Chondrocyte (in vitro differentiated cells): ENCODE results near the gene SUMO3. TPM values are rescaled to one million over a fixed set of nuclear protein-coding genes. Genes with fewer than 3 reads are reported as not detected.

ENCODE experiments used
- DNase-seq: peaks from one replicate; pipeline ENCODE4 v3.0.0; 2021; ENCODE audit warnings: mixed read lengths, low spot score
- H3K27ac Mint-ChIP-seq: one replicate; pipeline ENCODE4 v1.8.0; 2021; ENCODE audit warnings: mild to moderate bottlenecking, moderate library complexity, mixed read lengths; ENCODE audit not compliant: unreplicated experiment
- H3K27me3 Mint-ChIP-seq: 2 replicates; pipeline ENCODE4 v1.8.0; 2021; ENCODE audit warnings: low read depth, mixed read lengths
- H3K36me3 Mint-ChIP-seq: 2 replicates; pipeline ENCODE4 v1.8.0; 2021; ENCODE audit warnings: low read depth, mixed read lengths
- H3K4me1 Mint-ChIP-seq: 2 replicates; pipeline ENCODE4 v1.8.0; 2021; ENCODE audit warnings: low read depth, mild to moderate bottlenecking, mixed read lengths
- H3K4me3 Mint-ChIP-seq: one replicate; pipeline ENCODE4 v1.8.0; 2021; ENCODE audit warnings: mild to moderate bottlenecking, moderate library complexity, mixed read lengths; ENCODE audit not compliant: unreplicated experiment
- H3K9me3 Mint-ChIP-seq: 2 replicates; pipeline ENCODE4 v1.8.0; 2021; ENCODE audit warnings: low read depth, mixed read lengths
- total RNA-seq: library from RNA; stranded (reverse); gene quantifications from 3 replicates; pipeline ENCODE4 v1.2.1, GENCODE V29; 2021
- TF ChIP-seq, protein P1 (sequence below): fragments of 200-600 bp; sonication (generic); IDR thresholded peaks from 2 replicates; pipeline ENCODE4 v1.5.0; 2021; ENCODE audit warnings: antibody characterized with exemption, mild to moderate bottlenecking, moderate library complexity

SUMO3 gene
- total RNA-seq, 1 donor from 2014 or later: 51.3 TPM

DNA sequence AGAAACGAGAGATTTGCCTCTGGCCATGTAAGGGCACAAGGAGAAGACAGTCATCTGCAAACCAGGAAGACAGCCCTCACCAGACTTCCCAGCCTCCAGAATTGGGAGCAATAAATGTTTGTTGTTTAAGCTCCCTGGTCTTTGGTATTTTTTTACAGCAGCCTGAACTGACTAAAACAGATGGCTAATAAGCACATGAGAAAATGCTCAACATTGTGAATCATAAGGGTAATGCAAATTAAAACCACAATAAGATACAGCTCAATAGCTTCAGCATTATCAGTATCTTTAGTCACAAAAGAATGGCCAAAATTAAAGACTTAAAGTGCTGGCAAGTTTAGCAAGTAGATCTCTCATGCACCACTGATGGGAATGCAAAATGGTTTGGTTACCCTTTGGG, 28.0 kb downstream of the SUMO3 start:
- Mint-ChIP-seq H3K4me3 (no peak overlapping the region), H3K9me3 (no peaks in the 10 kb centered on the region), H3K4me1 (peaks cover 18% of the 10 kb centered on the region), H3K36me3 (peaks cover 2% of the 10 kb centered on the region), H3K27ac (no peak overlapping the region), H3K27me3 (no peaks in the 10 kb centered on the region)
- DNase-seq: no peak
- TF ChIP-seq, protein P1, sequence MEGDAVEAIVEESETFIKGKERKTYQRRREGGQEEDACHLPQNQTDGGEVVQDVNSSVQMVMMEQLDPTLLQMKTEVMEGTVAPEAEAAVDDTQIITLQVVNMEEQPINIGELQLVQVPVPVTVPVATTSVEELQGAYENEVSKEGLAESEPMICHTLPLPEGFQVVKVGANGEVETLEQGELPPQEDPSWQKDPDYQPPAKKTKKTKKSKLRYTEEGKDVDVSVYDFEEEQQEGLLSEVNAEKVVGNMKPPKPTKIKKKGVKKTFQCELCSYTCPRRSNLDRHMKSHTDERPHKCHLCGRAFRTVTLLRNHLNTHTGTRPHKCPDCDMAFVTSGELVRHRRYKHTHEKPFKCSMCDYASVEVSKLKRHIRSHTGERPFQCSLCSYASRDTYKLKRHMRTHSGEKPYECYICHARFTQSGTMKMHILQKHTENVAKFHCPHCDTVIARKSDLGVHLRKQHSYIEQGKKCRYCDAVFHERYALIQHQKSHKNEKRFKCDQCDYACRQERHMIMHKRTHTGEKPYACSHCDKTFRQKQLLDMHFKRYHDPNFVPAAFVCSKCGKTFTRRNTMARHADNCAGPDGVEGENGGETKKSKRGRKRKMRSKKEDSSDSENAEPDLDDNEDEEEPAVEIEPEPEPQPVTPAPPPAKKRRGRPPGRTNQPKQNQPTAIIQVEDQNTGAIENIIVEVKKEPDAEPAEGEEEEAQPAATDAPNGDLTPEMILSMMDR: no peak

DNA sequence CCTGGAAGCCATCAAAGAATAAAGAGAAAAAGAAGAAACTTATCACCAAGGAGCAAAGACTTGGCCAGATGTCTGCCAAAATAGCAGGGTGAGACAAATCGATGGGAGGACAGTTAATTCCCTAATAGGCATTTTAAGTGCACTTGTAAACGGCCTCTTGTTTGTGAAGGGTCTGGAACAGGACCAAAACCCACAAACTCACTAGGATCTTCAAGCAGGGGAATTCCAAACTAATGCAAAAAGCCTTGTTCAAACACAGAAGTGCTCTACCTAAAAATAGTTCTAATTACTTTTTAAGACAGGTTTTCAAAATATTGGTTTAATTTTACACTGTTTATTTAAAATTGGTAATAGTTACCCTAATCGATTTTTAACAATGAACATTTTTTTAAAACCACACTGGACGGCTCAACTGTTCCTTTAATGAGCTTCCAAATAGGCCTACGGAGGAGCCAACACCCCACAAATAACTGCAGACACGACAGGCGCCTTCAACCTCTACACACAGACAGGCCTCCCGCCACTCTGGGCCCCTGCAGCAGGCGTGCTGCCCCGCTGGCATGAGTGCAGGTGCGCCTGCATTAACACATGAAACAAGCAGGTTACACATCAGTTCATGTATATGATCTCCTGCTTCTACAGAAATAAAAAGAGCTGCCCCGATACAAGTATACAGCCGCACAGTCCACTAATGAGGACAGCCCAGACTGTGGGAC, 32.1 kb downstream of the SUMO3 start:
- TF ChIP-seq, protein P1: no peak
- Mint-ChIP-seq H3K9me3 (no peaks in the 10 kb centered on the region), H3K27ac (no peak overlapping the region), H3K4me3 (no peak overlapping the region), H3K27me3 (no peaks in the 10 kb centered on the region), H3K36me3 (peaks cover 6% of the 10 kb centered on the region), H3K4me1 (peaks cover 10% of the 10 kb centered on the region)
- no peak for DNase-seq

DNA sequence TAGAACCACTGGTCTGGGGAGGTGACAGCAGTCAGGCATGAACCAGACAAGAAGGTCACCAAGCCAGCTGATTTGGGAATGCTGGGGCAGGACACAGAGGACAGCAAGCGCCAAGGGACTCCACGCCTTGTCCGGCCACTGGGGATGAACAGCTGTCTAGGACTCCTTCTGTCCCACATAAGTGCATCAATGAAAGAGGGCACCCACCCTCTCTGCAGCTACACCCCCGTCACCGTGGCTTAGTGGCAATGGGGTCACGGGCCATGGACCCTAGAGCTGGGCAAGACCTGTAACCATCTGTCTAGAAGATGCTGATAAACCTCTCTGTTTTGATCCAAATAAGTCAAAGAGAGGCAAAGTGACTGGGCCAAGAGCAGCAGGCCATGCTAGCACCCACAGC, 33.1 kb downstream of the SUMO3 start:
- H3K4me1 Mint-ChIP-seq: peaks cover 19% of the 10 kb centered on the region
- H3K9me3 Mint-ChIP-seq: no peaks in the 10 kb centered on the region
- no peaks in the 10 kb centered on the region for H3K27me3 Mint-ChIP-seq
- peaks cover 6% of the 10 kb centered on the region for H3K36me3 Mint-ChIP-seq
- TF ChIP-seq, protein P1: no peak
- H3K27ac Mint-ChIP-seq: no peak overlapping the region
- DNase-seq: no peak
- H3K4me3 Mint-ChIP-seq: no peak overlapping the region

DNA sequence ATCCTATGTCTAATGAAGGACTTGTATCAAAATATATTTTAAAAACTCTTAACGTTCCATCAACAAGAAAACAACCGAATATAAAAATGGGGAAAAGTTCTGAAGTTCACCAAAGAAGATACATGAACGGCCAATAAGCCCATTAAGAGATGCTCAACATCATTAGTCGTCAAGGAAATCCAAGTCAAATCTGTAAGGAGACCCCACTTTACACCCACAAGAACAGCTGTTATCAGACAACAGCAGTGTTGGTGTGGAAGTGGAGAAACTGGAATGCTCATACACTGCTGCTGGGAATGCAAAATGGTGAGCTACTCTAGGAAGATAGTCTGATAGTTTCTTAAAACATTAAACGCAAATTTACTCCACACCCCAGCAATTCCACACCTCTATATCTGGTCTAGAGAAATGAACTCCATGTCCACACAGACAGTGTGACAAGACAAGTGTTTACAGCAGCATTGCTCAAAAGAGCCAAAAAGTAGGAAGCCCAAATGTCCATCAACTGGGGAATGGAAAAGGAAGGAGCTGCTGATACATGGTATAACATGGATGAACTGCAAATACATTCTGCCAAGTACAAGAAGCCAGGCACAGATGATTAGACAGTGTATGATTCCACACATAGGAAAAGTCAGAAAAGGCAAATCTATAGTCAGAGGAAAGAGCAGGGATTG, 34.7 kb downstream of the SUMO3 start:
- H3K4me1 Mint-ChIP-seq: peaks cover 29% of the 10 kb centered on the region
- TF ChIP-seq, protein P1: no peak

DNA sequence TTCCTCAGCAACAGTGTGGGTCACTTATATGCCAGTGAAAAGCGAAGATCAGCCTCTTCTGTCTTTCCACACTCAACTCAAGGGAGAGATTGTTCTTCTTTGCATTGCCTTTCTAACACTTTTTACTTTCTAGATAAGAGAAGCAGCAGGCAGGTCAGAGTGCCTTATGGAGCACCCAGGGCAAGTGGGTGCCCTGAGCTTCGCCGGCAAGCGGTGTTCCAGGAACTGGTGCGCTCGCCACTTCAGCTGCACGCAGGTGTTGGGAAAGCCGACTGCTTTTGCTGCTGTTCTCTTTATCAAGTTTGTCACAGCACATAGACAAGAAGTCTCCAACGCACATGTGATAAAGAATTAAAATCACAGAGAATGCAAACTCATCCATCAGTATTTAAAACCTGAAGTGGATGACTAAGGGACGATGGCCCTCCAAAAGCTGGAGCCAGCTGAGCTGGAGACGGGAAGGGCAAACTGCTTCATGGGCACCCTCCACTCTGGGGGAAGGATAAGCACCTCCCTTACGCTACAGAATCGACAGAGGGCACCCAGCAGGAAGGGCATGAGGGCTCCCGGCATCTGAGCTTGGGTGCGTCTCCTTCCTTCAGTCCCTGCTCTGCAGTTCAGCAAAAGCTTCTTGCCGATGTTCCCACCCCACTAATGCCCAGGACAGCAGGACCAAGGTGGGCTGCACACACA, 36.9 kb downstream of the SUMO3 start:
- TF ChIP-seq, protein P1: no peak
- DNase-seq: no peak
- H3K27me3 Mint-ChIP-seq: no peaks in the 10 kb centered on the region
- H3K36me3 Mint-ChIP-seq: peaks cover 14% of the 10 kb centered on the region
- no peak overlapping the region for H3K27ac Mint-ChIP-seq
- no peaks in the 10 kb centered on the region for H3K9me3 Mint-ChIP-seq
- no peak overlapping the region for H3K4me3 Mint-ChIP-seq
- peaks cover 27% of the 10 kb centered on the region for H3K4me1 Mint-ChIP-seq

More for the DNA sequence above, 34.7 kb downstream of the SUMO3 start:
- Mint-ChIP-seq H3K27ac (no peak overlapping the region), H3K4me3 (no peak overlapping the region), H3K36me3 (peaks cover 7% of the 10 kb centered on the region), H3K27me3 (no peaks in the 10 kb centered on the region), H3K9me3 (no peaks in the 10 kb centered on the region)
- DNase-seq: no peak
